ENCODE measurements around the gene SIX1.

The SIX1 gene

GRCh38 chr14:60648934-60649874 lies at the start of gene SIX1:
Gene SIX1 (minus strand): TSS chr14:60649477. CDS start chr14:60649189, 288 bp downstream.
- H3K4me3 ChIP-seq (ENCODE audit: low read depth, low read length) = peak within 1 kb of the TSS; percentile 79
- DNase-seq (ENCODE audit: low read depth) = peak; percentile 90

- H3K4me3 ChIP-seq (ENCODE audit: low read depth, low read length) = no peak overlapping the region
- no peak for DNase-seq (ENCODE audit: low read depth)
Observed at GRCh38 chr14:60695327-60695726, 46.0 kb upstream of the SIX1 start.

- no peak overlapping the region for H3K4me3 ChIP-seq (ENCODE audit: low read depth, low read length)
- DNase-seq (ENCODE audit: low read depth) = no peak
Observed at GRCh38 chr14:60691383-60692113, 42.3 kb upstream of the SIX1 start.

- H3K4me3 ChIP-seq (ENCODE audit: low read depth, low read length) = no peak overlapping the region
- no peak for DNase-seq (ENCODE audit: low read depth)
Observed at GRCh38 chr14:60686865-60687264, 37.6 kb upstream of the SIX1 start.

- no peak overlapping the region for H3K4me3 ChIP-seq (ENCODE audit: low read depth, low read length)
- peak; percentile 20 for DNase-seq (ENCODE audit: low read depth)
Observed at GRCh38 chr14:60684203-60684602, 34.9 kb upstream of the SIX1 start.

GRCh38 chr14:60681271-60681670 lies 32.0 kb upstream of the SIX1 start:
- H3K4me3 ChIP-seq (ENCODE audit: low read depth, low read length) = no peak overlapping the region
- no peak for DNase-seq (ENCODE audit: low read depth)

GRCh38 chr14:60680511-60680910 lies 31.2 kb upstream of the SIX1 start:
- no peak for DNase-seq (ENCODE audit: low read depth)
- no peak overlapping the region for H3K4me3 ChIP-seq (ENCODE audit: low read depth, low read length)

- no peak for DNase-seq (ENCODE audit: low read depth)
Observed at GRCh38 chr14:60679566-60680258, 30.4 kb upstream of the SIX1 start.

GRCh38 chr14:60677701-60678100 lies 28.4 kb upstream of the SIX1 start:
- DNase-seq (ENCODE audit: low read depth) = no peak
- H3K4me3 ChIP-seq (ENCODE audit: low read depth, low read length) = no peak overlapping the region

More at GRCh38 chr14:60679566-60680258, 30.4 kb upstream of the SIX1 start:
- H3K4me3 ChIP-seq (ENCODE audit: low read depth, low read length) = no peak overlapping the region

GRCh38 chr14:60670989-60671388 lies 21.7 kb upstream of the SIX1 start:
- DNase-seq (ENCODE audit: low read depth) = no peak
- no peak overlapping the region for H3K4me3 ChIP-seq (ENCODE audit: low read depth, low read length)

GRCh38 chr14:60668431-60669112 lies 19.3 kb upstream of the SIX1 start:
- no peak for DNase-seq (ENCODE audit: low read depth)

GRCh38 chr14:60665177-60665550 lies 15.9 kb upstream of the SIX1 start:
- DNase-seq (ENCODE audit: low read depth) = no peak
- no peak overlapping the region for H3K4me3 ChIP-seq (ENCODE audit: low read depth, low read length)

More at GRCh38 chr14:60668431-60669112, 19.3 kb upstream of the SIX1 start:
- no peak overlapping the region for H3K4me3 ChIP-seq (ENCODE audit: low read depth, low read length)

- no peak overlapping the region for H3K4me3 ChIP-seq (ENCODE audit: low read depth, low read length)
- DNase-seq (ENCODE audit: low read depth) = no peak
Observed at GRCh38 chr14:60662982-60663381, 13.7 kb upstream of the SIX1 start.

GRCh38 chr14:60661721-60662120 lies 12.4 kb upstream of the SIX1 start:
- no peak for DNase-seq (ENCODE audit: low read depth)
- H3K4me3 ChIP-seq (ENCODE audit: low read depth, low read length) = no peak overlapping the region

- DNase-seq (ENCODE audit: low read depth) = peak; percentile 56
- H3K4me3 ChIP-seq (ENCODE audit: low read depth, low read length) = peak overlapping the region; percentile 79
Observed at GRCh38 chr14:60658909-60659585, 9.8 kb upstream of the SIX1 start.

GRCh38 chr14:60658211-60658690 lies 9.0 kb upstream of the SIX1 start:
- DNase-seq (ENCODE audit: low read depth) = no peak
- H3K4me3 ChIP-seq (ENCODE audit: low read depth, low read length) = peak overlapping the region; percentile 79

- DNase-seq (ENCODE audit: low read depth) = no peak
- peak overlapping the region; percentile 79 for H3K4me3 ChIP-seq (ENCODE audit: low read depth, low read length)
Observed at GRCh38 chr14:60657456-60658210, 8.4 kb upstream of the SIX1 start.
